UCSD-AML1 (cell line): ENCODE results near the gene GTF2I.
"Not testable (repeated sequence)": the region's sequence is repeated elsewhere in the genome, so short reads cannot be mapped to it uniquely, and the experiment has no call there.

Experiments
- DNase-seq: peaks from one replicate; lab custom pipeline; 2025; ENCODE audit not compliant: unreplicated experiment; lab: John Stamatoyannopoulos, UW

GTF2I gene

GRCh38 chr7:74773760-74774750 lies 116.5 kb downstream of the GTF2I start, which contains the start of gene NCF1:
TSS of gene NCF1 (plus strand) at chr7:74774011. CDS start at chr7:74774032, 21 bp downstream.
- not testable (repeated sequence) for DNase-seq

- not testable (repeated sequence) for DNase-seq
These were observed 117.6 kb downstream of the GTF2I start for GRCh38 chr7:74775111-74775510.

GRCh38 chr7:74779053-74779452 lies 121.5 kb downstream of the GTF2I start:
- DNase-seq = not testable (repeated sequence)

GRCh38 chr7:74781746-74782145 lies 124.2 kb downstream of the GTF2I start:
- not testable (repeated sequence) for DNase-seq

GRCh38 chr7:74783595-74783994 lies 126.1 kb downstream of the GTF2I start:
- not testable (repeated sequence) for DNase-seq

GRCh38 chr7:74788369-74789150 lies 131.0 kb downstream of the GTF2I start:
- peak; percentile 74 for DNase-seq

GRCh38 chr7:74789200-74789736 lies 131.8 kb downstream of the GTF2I start:
- DNase-seq = not testable (repeated sequence)

- DNase-seq = not testable (repeated sequence)
These were observed 140.5 kb downstream of the GTF2I start for GRCh38 chr7:74797848-74798622.

GRCh38 chr7:74798644-74799043 lies 141.1 kb downstream of the GTF2I start:
- not testable (repeated sequence) for DNase-seq
